Nucleus accumbens (tissue), 56 donors: ENCODE data around the gene PPIE.

Experiments used
- DNase-seq, 56 donors: peaks; one replicate each; lab custom pipeline; 2025; lab: John Stamatoyannopoulos, UW

PPIE gene

GRCh38 chr1:39738622-39739366, at the start of gene PPIE:
PPIE (plus strand) TSS chr1:39738882; CDS start chr1:39738901, 19 bp downstream.
- DNase-seq: peak; percentile 15 to 97 (median 89)

GRCh38 chr1:39689214-39689613, 49.5 kb upstream of the PPIE start:
- no peak for DNase-seq

GRCh38 chr1:39689635-39690034, 49.0 kb upstream of the PPIE start:
- DNase-seq: peak in 1 of 56 donors; percentile 15

GRCh38 chr1:39690225-39690624, 48.5 kb upstream of the PPIE start:
- DNase-seq: no peak

- peak in 2 of 56 donors; percentile 28 to 47 for DNase-seq
These were observed 47.8 kb upstream of the PPIE start for GRCh38 chr1:39690794-39691382.

GRCh38 chr1:39691383-39692151, 47.1 kb upstream of the PPIE start, which contains the start of gene HPCAL4:
HPCAL4 (minus strand) TSS chr1:39691433; CDS start chr1:39684603, 6,830 bp downstream.
- peak in 54 of 56 donors; percentile 27 to 96 (median 76) for DNase-seq

DNA sequence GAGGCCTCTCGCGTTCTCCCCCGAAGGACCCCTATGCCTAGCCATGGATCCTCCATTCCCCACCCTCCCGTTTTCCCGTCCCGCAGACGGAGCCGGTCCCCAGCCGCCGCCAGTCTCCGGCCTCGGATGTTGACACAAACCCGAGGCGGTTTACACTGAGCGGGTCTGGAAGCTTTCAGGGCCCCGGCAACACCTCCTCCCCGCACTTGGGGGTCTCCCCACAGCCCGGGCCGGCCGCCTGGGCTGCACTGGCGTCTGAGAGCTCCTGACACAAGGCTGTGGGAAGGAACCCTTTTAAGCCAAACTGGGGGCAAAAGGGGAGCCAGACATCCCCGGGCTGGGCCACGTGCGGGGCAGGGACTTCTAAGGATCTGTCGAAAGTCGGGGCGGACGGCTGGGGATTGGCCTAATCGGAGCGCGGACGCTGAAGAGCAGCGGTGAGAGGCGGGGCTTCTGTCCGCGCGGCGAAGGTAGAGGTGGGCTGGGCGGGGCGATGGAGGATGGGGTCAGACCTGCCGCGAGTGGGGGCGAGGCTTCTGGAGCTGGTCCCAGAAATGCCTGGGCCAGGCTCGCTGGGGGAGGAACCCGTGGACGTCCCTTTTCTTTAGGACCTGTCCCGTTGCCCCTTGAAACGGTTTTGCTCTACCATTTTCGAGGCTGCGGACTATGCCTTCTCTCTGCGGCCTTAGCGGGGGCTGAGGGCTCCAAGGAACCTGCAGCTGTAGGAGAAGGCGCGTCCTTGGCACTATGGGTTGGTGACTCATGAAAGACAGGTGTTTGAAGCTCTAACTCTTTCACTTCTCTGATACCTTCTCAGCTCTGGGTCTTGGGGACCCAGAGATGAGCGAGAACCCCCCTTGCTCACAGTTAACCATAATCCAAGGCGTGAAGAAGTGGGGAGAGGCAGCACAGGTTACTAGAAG, 46.3 kb upstream of the PPIE start:
- peak in 8 of 56 donors; percentile 31 to 56 (median 40) for DNase-seq

DNA sequence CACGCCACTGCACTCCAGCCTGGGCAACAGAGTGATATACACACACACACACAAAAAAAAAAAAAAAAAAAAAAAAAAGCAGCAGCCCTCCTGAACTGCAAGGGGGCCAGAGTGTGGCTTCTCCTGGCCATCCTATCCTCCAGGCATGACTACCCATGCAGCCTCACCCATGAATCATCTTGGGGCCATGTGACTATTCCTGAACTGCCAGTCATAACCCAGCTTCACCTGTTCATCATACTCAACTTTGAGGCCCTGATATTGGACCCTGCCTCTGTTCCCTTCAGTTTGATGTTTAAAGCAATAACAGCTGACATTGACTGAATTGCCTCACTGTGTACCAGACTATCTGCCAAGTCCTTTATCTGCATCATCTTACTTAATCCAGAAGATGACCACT, 44.7 kb upstream of the PPIE start:
- no peak for DNase-seq

DNA sequence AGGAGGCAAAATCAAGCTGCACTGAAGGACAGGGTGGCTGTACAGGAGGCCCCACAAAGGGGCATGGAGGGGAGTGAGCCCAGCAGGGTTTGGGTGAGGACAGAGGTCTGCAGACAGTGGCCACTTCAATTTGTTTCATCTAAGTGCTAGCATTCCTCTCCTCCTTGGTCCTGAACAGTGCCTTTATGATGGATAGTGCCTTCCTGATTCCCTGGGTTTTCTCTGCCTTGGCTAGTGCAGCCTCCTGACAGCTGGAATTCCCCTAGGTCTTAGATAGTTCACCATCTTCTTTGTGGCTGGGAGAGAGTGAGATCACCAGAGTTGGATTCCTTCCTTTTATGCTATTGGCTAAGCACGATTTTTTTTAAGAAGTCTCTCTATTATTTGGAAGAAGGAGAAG, 43.7 kb upstream of the PPIE start:
- no peak for DNase-seq

DNA sequence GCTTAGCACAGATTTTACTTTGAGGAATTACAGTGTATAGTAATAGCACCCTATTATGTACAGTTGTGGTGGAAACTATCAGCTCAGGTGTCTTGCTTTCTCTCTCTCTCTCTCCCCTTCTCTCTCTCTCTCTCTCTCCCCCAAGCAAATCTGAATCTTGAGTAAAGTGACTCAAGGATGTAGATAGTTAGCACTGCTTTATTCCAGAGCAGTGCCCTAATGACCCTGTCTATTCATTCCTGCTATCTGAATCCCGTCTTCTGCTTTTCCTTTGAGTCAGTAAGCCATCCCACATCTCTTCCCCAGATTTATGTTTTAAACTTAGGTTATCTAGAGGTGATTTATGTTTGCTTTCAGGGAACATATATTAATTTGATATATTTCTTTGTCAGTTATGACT, 42.2 kb upstream of the PPIE start:
- DNase-seq: no peak

- no peak for DNase-seq
These were observed 40.1 kb upstream of the PPIE start for GRCh38 chr1:39698568-39698967.

DNA sequence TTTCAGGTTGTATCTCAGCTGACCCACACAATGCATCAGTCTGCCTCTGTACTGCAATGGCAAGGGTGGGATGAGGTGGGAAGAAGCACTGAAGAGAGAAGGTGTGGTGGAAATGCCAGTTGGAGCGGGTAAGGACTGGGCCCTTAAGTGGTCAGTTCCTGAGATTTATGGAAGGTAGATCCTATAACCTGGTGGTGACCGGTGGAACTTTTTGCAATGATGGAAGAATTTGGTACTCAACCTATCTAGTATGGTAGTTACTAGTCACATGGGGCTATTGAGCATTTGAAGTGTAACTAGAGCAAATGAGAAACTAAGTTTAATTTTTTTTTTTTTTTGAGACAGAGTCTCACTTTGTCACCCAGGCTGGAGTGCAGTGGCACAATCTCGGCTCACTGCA, 39.3 kb upstream of the PPIE start:
- no peak for DNase-seq

DNA sequence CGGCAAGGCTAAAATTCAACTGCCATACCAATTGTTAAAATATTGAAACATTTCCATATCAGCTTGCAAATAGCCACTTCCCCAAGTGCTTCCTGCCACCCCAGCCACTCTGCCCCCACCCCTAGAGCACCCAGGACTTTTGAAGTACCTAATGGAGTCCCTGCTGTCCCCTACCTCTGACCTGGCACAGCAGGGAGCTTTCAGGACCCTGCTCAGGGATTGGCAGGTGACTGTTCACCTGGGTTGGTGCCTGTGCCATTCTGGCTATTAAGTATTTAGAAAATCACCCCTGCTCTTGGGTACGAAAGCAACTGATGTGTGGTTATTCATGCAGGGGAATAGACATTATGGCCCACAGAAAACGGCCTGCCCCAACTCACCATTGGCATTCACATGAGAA, 38.3 kb upstream of the PPIE start:
- DNase-seq: no peak

- DNase-seq: no peak
These were observed 37.6 kb upstream of the PPIE start for GRCh38 chr1:39701049-39701439.

- DNase-seq: no peak
These were observed 33.9 kb upstream of the PPIE start for GRCh38 chr1:39704757-39705156.

GRCh38 chr1:39707506-39707905, 31.2 kb upstream of the PPIE start:
- DNase-seq: no peak

GRCh38 chr1:39711104-39711965, 27.3 kb upstream of the PPIE start:
- DNase-seq: no peak

DNA sequence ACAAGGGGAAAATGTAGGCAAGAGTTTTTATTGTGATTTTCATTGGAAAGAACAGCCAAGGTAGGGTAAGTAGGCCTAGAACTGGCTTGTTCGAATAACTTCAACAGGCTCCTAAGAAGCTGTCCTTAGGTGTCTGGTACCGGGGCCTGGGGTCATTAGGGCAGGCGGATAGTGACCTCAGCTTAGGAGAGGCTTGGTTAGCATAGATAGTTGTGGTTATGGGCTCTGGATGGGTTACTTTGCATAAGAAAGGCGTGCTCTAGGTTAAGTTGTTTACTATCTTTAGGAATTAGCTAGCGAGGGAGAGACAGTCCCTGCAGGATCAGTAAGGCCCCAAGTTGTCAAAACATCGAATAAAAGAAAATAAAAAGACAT, 26.7 kb upstream of the PPIE start:
- no peak for DNase-seq

DNA sequence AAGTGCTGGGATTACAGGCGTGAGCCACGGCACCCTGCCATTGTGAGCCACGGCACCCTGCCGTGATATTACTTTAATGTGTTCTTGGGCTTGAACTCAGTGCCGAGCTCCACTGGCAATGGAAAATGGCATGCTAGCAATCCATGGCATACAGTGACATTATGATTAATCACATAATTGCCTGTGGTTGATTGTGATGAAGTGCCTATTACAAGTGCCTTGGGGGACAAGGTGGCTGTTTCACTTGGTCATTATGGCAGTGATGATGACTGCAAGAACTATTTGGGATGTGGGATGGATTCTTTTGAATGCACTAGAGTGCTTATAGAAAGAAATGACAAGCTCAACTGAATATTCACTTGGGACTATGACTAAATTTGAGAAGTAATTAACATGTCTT, 25.1 kb upstream of the PPIE start:
- DNase-seq: no peak
